Activated CD8-positive, alpha-beta memory T cell treated with anti-CD3 and anti-CD28 coated beads, Interleukin-2, amount 50 U/mL, for 24 hours (primary cell): ENCODE results near the gene WIPI1.

Source experiments
- DNase-seq: peaks from one replicate; pipeline ENCODE4 v3.0.0-alpha.2; 2020; ENCODE audit errors: extremely low read depth

The WIPI1 gene

GRCh38 chr17:68460715-68461114 lies 3.4 kb upstream of the WIPI1 start:
- no peak for DNase-seq

- DNase-seq, result no peak
Observed at GRCh38 chr17:68460146-68460545, 2.9 kb upstream of the WIPI1 start.

GRCh38 chr17:68459037-68459639 lies 1.8 kb upstream of the WIPI1 start:
- no peak for DNase-seq

GRCh38 chr17:68458260-68459036 lies 1.2 kb upstream of the WIPI1 start:
- no peak for DNase-seq

GRCh38 chr17:68457539-68458259 lies 403 bp upstream of the WIPI1 start:
- DNase-seq, result peak; percentile 92

- no peak for DNase-seq
Observed at GRCh38 chr17:68456339-68457167, 743 bp downstream of the WIPI1 start.

- no peak for DNase-seq
Observed at GRCh38 chr17:68455901-68456338, 1.4 kb downstream of the WIPI1 start.

- DNase-seq, result no peak
Observed at GRCh38 chr17:68453991-68454665, 3.2 kb downstream of the WIPI1 start.

- DNase-seq, result no peak
Observed at GRCh38 chr17:68452724-68453290, 4.5 kb downstream of the WIPI1 start.

- DNase-seq, result no peak
Observed at GRCh38 chr17:68451670-68452354, 5.5 kb downstream of the WIPI1 start.

- no peak for DNase-seq
Observed at GRCh38 chr17:68450801-68451200, 6.5 kb downstream of the WIPI1 start.

GRCh38 chr17:68450391-68450790 lies 6.9 kb downstream of the WIPI1 start:
- DNase-seq, result no peak

- no peak for DNase-seq
Observed at GRCh38 chr17:68449021-68449739, 8.1 kb downstream of the WIPI1 start.

- DNase-seq, result no peak
Observed at GRCh38 chr17:68446626-68447041, 10.7 kb downstream of the WIPI1 start.

GRCh38 chr17:68445671-68446070 lies 11.6 kb downstream of the WIPI1 start:
- no peak for DNase-seq

GRCh38 chr17:68443972-68444464 lies 13.3 kb downstream of the WIPI1 start:
- no peak for DNase-seq

GRCh38 chr17:68441070-68441770 lies 16.1 kb downstream of the WIPI1 start:
- no peak for DNase-seq

- DNase-seq, result no peak
Observed at GRCh38 chr17:68440526-68440925, 16.8 kb downstream of the WIPI1 start.
